Activated CD8-positive, alpha-beta memory T cell treated with anti-CD3 and anti-CD28 coated beads for 4 hours (primary cell): ENCODE measurements around the gene ITPKC.
A peak's percentile ranks its signal among the peaks of the same experiment; 100 is the strongest.

Experiments
- DNase-seq, 2 donors: peaks; one replicate each; pipeline ENCODE4 v3.0.0-alpha.2; 2020; ENCODE audit warnings: low read depth in 2 of 2

The ITPKC gene

DNA sequence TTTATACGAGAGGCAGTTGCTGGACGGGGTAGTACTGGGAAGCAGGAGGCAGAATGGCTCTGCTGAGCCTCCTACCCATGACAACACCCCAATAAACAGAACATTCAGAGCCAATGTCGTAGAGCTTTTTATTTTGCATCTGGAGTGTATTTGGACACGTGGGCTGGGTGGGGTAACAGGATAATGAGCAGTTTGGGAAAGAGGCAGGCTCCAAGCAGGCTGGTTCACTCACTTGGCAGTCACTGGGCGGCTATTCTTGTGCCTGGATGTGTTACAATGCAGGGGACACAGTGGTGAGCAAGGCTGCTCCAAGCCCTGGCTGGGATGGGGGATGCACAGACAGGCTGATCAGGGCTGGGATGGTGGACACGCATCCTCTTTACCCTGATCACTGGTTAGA is 23.8 kb downstream of the ITPKC start:
- no peak for DNase-seq

DNA sequence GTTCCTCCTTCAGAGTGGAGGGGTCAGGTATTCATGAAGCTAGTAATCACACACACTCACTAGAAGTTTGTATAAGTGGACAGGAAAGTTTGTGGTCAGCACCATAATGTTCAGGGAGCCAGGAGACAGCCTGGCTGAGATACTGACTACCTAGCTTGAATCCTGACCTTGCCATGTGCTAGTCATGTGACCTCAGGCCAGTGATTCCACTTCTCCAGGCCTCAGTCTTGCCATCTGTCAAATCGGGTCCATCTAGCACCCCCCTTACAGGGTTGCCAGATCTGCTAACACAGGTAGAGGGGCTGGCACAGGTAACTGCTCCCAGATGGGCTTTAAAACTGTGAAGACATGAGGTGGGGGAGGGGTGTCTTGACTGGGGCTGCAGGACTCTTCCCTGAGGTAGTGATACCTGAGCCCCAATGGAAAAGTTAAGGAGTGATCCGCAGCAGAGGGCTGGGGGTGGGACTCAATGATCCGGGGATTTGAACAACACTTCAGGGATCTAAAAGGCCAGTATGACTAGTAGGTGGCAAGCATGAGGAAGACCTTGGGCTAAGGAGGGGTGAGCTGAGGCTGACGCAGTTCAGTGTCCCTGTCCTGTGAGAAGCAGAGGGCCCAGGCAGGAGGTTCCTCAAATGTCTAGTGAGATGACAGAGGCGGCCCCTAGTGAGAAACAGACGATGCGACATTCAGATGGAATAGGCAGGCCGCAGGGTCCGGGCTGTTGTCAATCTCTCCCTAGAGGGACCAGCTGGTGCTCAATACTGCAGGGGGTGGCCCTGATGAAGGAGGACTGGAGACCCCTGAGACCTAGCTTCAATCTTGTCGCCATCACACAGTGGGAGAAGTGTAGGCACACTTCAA is 24.8 kb downstream of the ITPKC start:
- DNase-seq, result no peak

DNA sequence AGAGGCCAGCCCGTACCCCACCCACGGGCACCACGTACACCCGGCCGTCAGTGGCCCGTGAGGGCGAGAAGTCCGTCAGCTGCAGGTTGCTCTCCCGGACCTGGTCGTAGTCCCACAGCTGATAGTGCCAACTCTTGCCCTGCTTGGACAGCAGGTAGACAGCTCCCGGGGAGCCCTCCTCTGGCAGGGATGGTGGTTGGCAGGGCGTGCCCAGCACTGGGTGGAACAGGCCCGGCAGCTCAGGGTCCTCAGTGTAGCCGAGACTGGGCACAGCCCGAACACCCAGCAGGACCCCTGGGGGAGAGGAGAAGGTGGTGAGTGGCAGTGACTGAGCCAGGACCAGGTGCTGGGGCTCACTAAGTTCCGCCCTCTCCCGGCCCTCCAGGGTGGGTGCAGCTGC is 25.6 kb downstream of the ITPKC start:
- no peak for DNase-seq

DNA sequence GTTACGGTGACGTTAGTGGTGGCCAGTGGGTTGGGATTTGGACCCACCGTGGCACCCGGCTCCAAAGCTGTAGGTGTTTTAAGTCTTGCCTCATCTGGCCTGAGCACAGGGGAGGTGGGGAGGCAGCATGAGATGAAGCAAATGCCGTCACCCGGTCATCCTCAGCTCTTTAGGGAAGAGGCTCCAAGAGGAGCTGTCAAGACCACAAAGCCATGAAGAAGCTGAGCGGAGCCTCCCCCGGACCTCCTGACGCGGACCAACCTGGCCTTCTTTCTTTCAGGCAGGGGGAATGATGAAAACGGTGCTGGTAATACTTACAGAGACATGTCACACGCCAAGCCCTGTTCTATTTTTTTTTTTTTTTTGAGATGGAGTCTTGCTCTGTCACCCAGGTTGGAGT is 26.0 kb downstream of the ITPKC start:
- DNase-seq, result no peak

DNA sequence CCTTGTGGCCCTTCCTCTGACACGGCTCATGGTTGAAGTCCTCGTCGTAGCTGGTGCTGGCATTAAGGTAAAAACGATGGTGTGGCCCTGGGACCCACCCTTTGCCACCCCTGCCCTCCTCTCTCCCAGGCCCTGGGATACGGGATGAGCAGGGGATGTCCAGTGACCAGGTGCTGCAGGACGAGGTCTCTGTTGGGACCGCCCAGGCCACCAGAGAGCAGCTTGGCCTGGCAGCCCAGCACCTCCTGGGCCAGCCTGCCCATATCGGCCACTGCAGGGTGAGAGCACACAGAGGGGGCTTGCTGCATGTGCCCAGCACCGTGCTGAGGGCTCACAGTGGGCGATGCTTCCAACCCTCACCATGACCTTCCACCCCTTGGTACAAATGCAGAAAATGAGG is 27.0 kb downstream of the ITPKC start:
- DNase-seq, result no peak

DNA sequence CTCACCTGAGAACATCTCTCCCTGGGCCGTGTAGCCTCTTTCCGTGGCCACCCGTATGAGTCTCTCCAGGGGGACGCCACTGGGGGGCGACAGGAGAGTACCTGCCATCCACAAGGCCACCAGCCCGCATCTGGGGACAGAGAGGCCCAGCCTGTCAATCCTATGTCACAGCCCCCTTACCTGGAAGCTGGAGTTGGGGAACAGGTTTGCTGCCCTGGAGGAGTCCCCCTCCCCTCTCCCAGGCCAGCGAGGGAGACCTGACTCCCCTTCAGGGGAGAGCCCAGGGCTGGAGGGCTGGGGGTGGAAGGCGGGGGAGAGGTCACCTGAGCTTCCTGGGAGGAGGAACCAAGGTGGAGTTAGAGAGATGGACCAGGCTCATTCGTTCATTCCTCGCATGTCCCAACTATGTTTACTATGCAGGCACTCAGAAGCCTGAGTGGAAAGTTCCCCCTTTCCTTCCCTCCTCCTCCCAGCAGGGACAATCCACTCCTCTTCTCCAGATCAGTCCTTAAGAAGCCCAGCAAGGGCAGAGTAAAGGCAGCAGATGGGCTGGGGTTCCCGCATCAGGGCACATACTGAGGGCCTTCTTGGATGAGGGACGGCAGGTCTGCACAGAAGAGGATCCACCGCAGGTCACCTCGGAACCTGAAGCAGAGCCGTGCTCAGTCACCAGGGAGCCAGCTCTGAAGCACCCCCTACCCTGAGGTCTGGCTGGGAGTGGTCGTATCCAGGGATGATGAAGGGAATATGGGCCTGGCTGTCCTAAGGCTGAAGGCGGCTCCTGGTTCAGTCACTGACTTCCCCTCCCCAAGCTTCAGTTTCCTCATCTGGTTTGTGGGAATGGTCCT is 27.9 kb downstream of the ITPKC start:
- no peak for DNase-seq

DNA sequence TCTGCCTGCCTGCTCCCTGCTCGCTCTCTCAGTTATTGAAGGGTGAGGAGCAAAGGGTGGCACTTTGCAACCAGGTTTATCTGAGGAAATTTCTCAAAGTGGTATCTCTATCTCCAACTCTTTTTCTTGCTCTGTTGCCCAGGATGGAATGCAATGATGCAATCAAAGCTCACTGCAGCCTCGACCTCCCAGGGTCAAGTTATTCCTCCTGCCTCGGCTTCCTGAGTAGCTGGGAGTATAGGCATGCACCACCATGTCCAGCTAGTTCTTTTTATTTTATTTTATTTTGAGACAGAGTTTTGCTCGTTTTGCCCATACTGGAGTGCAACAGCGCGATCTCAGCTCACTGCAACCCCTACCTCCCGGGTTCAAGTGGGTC is 28.5 kb downstream of the ITPKC start:
- no peak for DNase-seq

DNA sequence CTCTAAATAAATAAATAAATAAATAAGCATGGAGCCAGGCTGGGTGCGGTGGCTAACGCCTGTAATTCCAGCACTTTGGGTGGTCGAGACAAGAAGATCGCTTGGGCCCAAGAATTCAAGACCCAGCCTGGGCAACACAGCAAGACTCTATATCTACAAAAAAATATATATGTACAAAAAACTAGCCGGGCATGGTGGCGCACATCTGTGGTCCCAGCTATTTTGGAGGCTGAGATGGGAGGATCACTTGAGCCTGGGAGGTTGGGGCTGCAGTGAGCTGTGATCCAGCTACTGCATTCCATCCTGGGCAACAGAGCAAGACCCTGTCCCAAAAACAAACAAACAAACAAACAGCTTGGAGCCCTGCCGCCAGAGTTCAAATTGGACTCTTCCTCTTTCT is 30.6 kb downstream of the ITPKC start:
- DNase-seq, result no peak

DNA sequence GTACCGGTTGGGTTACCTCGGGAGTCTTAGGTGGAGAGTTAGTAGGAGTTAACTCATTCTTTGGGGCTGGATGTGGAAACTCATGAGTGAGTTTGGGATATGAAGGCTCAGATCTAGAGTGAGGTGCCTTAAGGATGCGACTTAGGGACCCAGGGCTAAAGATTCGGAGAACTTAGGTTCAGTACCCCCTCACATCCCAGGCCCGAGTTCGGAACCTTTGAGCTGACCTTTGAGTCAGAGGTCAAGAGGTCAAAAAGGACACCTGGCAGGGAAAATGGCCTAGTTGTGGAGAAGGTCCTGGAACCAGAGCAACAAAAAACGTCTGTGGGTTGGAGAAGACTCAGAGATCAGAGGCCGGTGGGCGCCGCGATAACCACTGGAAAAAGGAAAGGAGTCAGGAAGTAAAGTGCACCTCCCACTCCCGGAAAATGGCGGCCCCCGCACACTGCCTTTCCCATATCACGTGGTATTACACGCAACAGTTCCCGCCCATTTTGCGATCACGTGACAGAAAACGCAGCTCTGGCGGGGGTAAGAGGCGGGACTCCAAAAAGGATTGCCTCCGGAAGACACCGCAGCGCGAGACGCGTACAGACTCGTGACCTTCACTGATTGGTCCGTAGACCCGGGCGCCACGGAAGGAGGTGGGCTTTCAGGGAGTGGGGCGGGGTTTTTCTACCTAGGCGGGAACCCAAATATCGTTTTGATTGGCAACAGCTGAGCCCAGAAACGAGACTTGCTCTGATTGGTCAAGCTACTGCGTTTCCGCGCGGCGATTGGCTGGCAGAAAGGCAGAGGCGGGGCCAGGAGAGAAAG is 33.4 kb downstream of the ITPKC start, which contains the start of gene ACTMAP:
ACTMAP (minus strand) TSS at position 420 of the 816 bp plus-strand sequence. CDS start 674 bp downstream, outside the sequence.
- DNase-seq, result peak; percentile 98 to 99

DNA sequence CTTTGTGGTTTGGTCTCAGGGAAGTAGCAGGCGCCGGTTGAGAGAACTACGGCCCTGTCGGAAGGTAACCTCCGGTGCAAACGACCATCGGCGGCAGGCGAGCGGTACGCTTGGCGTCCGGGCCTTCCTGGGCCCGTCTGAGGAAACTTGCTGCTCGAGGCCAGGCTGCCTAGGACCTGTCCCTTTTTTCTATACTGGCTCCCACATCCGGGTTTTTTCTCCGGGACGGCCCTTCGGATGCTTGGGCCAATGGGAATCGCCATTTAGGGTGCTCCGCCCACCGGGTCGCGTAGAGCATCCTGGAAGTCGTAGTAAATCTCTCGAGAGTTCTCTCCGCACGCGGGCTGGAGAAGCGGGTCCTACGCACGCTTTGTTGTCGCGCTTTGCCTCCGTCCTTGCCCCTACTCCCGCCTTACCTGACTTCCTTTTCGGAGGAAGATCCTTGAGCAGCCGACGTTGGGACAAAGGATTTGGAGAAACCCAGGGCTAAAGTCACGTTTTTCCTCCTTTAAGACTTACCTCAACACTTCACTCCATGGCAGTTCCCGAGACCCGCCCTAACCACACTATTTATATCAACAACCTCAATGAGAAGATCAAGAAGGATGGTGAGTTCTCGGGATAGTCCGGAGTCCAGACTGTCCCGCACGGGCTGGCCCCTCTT is 34.1 kb downstream of the ITPKC start, which contains the start of gene SNRPA:
SNRPA (plus strand) TSS at position 330 of the 664 bp plus-strand sequence; CDS start at position 536, 206 bp downstream.
- peak; percentile 88 to 95 for DNase-seq

DNA sequence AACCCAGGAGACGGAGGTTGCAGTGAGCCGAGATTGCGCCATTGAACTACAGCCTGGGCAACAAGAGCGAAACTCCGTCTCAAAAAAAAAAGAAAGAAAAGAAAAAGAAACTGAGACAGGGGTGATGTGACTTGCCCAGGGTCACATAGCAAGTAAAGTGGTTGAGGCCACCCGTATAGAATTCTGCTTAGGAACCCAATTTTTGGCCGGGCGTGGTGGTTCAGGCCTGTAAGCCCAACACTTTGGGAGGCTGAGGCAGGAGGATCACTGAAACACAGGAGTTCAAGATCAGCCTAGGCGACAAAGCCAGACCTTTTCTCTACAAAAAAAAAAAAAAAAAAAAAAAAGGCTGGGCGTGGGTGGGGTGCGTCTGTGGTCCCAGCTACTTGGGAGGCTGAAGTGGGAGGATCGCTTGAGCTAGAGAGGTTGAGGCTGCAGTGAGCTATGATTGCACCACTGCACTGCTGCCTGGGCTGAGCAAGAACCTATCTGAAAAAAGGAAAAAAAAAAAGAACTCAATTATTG is 35.4 kb downstream of the ITPKC start:
- no peak for DNase-seq

DNA sequence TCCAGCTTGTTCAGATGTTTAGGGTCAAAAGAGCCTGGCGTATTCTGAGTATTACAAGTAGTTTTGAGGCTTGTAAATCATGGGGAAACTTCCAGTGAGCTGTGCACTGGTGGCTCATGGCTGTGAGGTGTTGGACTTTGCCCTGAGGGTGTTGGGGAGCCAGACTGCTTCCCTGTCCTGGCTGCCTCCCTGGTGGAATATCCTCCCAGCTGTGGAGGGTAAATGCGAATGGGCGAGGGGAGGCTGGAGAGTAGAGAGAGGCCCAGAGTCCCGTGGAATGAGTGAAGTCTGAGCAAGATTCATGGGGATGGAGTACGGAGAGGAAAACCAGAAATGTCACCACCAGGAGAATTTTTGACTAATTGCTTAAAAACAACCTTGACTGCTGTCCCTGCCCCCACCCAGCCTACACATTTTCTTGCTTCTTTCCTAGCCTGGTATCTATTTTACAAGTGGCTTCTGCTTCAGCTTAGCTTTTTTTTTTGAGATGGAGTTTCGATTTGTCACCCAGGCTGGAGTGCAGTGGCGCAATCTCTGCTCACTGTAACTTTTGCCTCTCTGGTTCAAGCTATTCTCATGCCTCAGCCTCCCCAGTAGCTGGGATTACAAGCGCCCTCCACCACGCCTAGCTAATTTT is 37.8 kb downstream of the ITPKC start:
- peak in 1 of 2 donors; percentile 28 for DNase-seq

DNA sequence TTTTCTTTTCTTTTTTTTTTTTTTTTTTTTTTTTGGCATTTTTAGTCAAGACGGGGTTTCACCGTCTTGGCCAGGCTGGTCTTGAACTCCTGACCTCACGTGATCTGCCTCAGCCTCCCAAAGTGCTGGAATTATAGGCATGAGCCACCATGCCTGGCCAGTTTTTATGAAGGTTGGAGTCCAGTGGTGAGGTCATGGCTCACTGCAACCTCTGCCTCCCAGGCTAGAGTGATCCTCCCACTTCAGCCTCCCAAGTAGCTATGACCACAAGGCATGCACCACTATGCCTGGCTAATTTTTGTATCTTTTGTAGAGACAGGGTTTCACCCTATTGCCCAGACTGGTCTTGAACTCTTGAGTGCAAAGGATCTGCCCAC is 38.3 kb downstream of the ITPKC start:
- DNase-seq, result no peak

DNA sequence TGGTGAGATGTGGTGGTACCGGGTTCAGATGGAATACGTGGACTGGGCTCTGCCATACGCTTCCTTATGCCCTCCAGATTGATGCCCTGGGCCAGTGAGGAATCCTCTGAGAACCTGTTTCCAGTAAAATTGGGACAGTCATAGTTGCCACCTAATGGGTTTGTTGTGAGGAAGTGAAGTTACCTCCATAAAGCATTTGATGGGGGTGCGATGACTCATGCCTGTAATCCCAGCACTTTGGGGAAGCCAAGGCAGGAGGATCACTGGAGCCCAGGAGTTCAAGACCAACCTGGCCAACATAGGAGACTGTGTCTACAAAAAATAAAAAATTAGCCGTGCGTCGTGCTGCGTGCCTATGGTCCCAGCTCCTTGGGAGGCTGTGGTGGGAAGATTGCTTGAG is 38.9 kb downstream of the ITPKC start:
- no peak for DNase-seq

DNA sequence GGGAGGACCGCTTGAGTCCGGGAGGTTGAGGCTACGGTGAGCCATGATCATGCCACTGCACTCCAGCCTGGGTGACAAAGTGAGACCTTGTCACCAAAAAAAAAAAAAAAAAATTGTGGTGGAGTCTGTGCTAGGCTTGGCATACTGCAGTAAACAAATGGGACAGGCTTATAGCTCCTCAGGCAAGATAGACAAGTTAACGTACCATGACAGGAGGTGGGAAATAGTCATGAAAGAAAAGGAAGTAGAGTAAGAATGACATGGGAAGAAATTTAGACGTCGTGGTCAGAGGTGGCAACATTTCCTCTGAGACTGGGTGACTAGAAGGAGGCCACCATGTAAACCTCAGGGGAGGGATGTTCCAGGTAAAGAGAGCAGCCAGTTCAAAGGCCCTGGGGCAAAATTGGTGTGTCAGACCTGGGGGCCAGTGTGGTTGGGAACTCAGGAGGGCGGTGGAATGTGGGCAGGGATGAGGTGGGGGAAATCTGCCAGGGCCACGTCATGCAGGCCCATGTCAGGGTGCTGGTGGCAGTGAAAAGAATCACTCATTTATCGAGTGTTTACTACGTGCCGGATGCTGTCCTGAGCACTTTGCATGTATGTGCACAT is 39.7 kb downstream of the ITPKC start:
- DNase-seq, result no peak

DNA sequence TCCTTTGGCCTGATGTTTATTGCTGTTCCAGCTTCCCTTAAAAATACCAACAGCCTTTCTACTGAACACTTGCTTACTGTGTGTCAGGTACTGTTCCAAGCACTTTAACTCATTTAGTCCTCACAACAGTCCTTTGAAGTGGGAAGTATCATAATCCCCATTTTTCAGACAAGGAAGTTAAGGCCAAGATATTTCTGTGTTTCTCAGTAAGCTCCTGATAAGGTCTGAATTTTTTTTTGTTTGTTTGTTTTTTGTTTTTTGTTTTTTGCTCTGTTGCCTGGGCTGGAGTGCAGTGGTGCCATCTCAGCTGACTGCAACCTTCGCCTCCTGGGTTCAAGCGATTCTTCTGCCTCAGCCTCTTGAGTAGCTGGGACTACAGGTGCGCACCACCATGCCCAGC is 41.6 kb downstream of the ITPKC start:
- DNase-seq, result no peak

DNA sequence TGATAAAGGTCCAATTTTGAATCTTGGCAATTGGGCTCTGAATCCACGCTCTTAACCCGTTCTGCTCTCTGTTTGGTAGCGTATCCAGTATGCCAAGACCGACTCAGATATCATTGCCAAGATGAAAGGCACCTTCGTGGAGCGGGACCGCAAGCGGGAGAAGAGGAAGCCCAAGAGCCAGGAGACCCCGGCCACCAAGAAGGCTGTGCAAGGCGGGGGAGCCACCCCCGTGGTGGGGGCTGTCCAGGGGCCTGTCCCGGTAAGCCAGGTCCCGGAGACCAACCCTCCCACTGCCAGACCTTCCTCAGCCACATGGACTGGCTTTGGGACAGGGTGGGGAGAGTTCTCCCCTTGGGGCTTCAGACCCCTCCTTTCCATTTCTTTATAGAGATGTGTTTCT is 42.4 kb downstream of the ITPKC start:
- no peak for DNase-seq

DNA sequence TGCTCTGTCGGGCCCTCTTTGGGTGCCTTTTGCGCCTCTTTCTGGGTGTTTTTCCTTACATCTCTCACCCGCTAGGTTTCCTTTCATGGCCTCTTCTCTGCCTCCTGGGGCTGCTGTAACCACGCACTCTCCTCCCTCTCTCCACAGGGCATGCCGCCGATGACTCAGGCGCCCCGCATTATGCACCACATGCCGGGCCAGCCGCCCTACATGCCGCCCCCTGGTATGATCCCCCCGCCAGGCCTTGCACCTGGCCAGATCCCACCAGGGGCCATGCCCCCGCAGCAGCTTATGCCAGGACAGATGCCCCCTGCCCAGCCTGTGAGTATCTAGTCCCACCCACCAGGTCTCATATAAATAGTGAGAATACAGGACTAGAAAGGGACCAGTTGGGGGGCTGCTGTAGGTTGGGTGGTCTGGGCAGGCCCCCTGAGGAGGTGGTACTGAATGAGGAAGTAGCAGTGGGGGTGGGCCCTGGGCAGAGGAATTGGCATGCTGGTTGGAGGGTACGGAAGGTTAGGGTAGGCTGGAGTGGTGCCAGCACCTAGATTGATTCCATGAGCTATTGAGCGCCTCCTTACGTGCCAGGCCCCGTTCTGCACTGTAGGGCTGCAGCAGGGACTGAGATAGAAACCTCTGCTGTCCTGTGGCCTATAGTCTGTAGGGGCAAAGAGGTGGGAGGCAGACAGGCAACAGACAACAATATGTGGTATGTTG is 46.0 kb downstream of the ITPKC start:
- DNase-seq, result no peak

DNA sequence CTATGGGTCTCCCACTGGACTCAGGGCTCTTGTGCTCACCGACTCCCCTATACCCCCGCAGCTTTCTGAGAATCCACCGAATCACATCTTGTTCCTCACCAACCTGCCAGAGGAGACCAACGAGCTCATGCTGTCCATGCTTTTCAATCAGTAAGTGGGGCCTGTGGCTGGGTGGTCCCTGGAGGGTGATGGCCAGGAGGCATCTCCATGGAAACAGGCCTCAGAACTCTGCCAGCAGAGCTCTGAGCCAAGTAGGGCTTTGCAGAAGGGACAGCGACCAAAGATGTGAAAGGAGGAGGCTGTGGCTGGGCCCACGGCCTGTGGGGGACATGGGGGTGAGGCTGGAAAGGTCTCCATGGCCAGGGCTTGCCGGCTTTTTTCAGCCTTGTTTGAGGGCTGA is 46.6 kb downstream of the ITPKC start:
- DNase-seq, result no peak

DNA sequence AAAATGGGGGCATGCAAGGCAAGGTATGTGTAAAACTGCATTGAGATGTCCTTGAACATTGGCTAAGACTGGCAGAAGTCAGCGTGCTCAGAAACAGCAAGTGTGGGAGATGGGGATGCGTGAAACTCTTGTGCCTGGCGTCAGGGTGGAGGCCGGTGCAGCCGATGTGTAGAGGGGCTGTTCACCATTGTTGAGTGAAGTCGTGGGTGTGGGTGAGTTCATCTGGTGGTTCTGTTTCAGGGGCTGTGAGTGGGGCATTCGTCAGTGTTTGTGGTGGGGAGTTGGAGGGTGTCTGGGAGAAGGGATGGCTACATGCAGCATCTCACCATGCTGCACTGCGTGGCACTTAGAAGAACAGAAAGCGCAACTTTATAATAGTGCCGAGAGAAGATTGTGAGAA is 47.1 kb downstream of the ITPKC start:
- DNase-seq, result no peak
